Hair follicular keratinocyte (primary cell): ENCODE measurements around the gene DGKK. TPM values are rescaled to one million over a fixed set of nuclear protein-coding genes. Genes with fewer than 3 reads are reported as not detected.

ENCODE experiments used
- total RNA-seq: library from RNA; depleted of rRNA; stranded (reverse); fragments of >200 nt; gene quantifications from 2 replicates; pipeline ENCODE4 v1.2.3, GENCODE V29; 2015

DGKK gene, protein sequence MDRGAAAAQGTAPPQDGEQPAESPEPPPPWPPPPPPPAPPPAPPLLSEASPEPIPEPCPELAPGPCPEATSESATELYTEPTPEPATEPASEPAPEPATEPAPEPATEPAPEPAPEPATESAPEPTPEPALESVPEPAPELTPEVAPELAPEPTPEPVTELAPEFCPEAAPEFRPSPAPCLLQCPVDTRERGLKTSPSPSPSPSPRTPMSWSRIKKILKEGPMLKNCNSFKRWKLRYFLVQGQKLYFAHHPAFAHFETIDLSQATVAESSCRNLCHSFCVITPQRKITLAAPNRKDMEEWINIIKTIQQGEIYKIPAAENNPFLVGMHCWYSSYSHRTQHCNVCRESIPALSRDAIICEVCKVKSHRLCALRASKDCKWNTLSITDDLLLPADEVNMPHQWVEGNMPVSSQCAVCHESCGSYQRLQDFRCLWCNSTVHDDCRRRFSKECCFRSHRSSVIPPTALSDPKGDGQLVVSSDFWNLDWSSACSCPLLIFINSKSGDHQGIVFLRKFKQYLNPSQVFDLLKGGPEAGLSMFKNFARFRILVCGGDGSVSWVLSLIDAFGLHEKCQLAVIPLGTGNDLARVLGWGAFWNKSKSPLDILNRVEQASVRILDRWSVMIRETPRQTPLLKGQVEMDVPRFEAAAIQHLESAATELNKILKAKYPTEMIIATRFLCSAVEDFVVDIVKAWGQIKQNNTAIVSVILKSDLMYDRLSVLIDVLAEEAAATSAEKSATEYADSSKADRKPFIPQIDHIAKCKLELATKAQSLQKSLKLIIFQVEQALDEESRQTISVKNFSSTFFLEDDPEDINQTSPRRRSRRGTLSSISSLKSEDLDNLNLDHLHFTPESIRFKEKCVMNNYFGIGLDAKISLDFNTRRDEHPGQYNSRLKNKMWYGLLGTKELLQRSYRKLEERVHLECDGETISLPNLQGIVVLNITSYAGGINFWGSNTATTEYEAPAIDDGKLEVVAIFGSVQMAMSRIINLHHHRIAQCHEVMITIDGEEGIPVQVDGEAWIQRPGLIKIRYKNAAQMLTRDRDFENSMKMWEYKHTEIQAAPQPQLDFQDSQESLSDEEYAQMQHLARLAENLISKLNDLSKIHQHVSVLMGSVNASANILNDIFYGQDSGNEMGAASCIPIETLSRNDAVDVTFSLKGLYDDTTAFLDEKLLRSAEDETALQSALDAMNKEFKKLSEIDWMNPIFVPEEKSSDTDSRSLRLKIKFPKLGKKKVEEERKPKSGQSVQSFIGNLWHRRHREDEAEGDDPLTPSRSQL
- total RNA-seq, result not detected in 2 replicates

GRCh38 chrX:50470103-50471031 lies at the start of gene DGKK:
TSS of gene DGKK (minus strand) at chrX:50470825. CDS start at chrX:50470678, 147 bp downstream.

